ENCODE measurements around the gene TENM3.
A peak's percentile ranks its signal among the peaks of the same experiment; 100 is the strongest.

TENM3 gene

DNA sequence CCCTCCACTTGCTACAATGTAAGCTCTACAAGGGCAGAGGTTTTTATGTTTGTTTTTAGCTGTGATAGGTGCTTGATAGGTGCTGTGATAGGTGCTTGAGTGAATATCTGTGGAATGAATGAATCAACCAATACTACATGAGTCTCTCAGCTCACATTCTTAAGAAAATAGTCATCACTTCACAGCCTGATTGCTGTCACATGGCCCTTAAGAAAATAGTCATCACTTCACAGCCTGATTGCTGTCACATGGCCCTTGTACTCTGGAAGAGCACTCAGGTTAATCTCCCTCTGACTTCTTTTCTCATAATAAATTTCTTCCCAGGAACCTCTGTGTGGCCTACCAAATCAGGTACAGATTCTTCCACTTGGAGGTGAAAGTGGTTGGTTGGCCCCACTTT, 335.2 kb downstream of the TENM3 start:
- no peak for DNase-seq

DNA sequence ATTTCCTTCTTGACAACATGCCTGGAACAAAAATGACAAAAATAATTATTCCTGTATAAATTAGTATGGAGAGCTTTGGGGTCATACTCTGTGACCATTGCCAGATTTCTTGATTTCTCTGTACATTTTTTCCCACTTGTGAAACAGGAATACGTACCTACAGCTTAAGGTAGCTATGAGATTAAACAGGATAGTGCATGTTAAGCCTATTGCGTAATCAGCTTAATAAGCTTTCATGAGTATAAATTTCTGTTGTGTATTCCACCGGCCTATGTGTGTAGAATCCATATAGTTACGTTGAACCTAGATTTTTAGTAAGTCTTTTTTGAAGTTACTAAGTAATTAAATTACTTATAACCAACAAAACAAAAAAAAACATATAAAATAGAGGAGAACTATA, 339.0 kb downstream of the TENM3 start:
- no peak for DNase-seq

DNA sequence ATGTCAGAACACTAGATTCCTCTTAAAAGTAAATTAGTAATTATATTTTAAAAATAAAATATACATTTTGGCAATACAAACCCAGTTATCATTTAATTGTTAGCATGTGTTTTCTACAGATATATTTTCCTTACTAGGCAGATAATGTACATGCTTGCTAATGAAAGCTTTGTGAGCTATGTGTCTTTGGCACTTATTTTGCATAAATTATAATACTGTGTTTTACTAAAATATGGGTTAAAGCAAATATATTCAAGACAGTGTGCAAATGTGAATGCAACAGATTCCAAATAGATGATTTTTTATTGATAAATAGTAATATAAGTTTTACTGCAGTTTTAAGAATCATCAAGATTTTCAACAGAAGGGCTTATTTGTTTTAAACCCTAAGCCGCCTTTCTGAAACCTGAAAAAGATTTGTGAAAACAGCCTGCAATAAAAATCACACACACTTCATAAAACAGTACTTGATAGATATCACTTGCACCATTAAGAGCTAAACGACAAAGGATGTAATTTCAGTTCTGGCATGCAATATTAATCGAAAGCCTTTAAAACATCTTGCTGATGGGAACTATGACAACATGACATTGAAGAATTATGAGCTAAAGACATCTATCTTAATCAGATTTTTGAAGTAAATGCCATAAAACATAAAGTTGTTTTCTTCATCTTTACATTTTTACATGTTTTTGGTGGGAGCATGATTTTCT, 340.7 kb downstream of the TENM3 start:
- DNase-seq: no peak

DNA sequence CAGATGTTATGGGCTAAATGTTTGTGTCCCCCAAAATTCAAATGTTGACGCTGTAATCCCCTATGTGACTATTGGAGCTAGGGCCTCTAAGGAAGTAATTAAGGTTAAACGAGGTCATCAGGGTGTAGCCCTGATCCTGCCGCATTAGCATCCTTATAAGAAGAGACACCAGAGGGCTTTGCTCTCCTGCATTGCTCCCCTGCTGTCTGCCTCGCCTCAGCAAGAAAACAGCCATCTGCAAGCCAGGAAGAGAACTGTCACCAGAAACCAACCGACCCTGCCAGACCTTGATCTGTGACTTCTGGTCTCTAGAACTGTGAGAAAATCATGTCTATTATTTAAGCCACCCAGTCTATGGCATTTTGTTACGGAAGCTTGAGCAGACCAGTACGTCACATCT, 342.1 kb downstream of the TENM3 start:
- DNase-seq: no peak

DNA sequence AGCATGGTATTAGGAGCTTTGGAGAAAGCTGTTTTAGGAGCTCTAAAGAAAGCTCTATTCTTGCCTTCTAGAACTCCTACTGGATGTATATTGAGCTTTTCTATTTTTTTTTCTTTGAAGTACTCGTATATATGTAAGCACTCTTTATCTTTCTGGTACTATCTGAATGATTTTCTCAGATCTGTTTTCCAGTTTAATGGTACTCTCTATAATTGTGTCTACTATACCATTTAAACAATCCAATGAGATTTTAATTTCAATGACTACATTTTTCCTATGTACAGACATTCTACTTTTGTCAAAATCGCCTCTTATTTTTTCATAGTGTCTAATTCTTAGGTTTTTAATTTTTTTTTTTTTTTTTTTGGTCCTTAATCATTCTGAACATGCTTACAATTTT, 345.9 kb downstream of the TENM3 start:
- DNase-seq: no peak

DNA sequence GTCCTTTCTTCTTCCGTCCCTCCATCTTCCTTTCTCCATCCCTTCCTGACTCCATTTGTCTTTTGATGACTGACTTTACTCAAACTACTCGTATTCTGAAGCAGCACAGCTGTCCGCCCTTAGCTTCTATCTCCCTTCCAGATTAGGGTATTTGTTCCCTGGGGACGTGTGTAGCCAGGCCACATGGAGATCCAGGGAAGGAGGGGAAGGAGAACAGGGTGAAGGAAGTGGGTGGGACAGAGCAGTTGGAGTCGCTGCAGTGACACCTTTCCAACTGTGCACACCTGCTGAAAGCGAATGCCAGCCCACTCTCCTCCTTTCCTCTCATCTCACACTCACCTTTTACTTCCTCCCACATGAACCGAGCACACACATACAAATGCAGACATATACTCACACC, 350.2 kb downstream of the TENM3 start:
- no peak for DNase-seq

DNA sequence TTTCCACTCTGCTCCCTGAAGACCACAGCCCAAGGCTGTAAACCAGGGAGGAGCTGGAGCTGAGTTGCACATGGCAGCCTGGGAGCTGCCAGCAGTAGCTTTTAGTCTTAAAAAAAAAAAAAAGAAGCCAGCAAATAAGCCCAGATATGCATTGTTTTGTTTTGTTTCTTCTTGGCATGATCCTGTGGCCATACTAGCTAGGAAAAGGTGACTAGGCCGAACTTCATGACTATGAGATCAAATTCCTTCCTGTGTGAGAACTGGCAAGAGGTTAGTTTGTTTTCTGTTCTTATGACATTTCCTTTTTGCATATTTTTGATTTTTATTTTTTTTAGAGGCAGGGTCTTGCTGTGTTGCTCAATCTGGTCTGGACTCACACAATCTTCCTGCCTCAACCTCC, 350.7 kb downstream of the TENM3 start:
- DNase-seq: no peak

DNA sequence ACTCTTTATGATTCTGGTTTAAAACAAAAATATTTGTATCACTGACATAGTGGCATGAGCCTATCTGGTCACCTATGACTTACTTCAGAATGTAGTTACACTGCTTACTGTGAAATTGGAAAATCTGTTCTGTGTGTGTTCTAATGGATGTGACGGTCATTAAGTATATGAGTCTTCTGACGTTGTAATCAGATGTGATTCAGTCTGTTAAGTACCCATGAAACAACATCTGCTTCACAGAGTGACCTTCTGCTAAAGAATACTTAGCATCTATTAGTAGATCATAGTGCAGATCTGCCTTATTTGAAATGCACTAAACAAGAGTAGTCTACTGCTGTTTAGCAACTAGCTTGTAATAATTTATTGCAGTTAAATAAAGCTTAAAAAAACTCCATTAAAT, 356.9 kb downstream of the TENM3 start:
- DNase-seq: no peak

DNA sequence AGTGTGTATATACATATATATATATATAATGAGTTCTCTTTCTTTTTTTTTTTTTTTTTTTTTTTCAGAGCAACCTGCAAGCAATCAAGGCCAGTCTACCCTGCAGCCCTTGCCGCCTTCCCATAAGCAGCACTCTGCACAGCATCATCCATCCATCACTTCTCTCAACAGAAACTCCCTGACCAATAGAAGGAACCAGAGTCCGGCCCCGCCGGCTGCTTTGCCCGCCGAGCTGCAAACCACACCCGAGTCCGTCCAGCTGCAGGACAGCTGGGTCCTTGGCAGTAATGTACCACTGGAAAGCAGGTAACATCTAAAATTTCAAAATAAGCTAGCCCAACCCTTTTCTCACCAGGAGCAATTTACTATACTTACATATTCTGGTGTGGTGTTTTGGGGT, 357.7 kb downstream of the TENM3 start:
- DNase-seq: no peak

DNA sequence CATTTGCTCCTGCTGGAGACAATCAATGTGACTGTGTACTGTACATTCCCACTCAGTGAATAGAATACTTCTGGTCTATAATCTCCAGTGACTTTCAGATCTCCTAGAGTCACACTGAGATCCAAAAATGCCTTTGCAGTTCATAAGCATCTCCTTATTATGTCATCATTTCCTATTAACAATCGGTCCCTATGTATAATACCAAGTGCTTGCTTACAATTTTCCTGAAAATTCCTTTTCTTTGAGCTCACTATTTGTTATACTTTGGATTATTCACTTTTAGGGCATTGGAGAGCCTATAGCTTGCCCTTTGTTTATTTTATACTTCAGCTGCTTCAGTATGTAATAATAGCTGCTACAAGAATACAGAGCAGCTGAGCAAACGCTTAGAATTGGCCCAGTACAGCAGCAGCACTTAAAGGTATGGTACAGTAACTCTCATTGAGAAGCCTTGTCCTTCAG, 361.0 kb downstream of the TENM3 start:
- peak; percentile 62 for DNase-seq

DNA sequence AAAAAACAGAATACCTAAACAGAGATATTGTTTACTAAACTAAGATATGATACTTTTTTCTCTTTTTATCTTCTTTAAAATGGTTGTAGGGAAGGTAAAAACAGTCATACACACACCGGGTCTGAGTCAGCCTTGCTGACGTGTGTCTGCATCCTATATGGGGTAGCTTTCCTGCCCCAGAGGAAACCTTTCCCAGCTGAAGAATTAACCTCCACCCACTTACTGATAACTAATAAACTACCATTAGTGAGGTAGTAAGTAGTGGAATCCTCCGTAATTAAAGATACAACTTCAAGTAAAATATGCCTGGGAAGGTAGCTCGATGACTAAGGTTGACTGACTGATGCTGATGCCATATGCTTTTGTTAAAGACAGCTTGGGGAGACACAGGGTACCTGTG, 361.8 kb downstream of the TENM3 start:
- DNase-seq: no peak

DNA sequence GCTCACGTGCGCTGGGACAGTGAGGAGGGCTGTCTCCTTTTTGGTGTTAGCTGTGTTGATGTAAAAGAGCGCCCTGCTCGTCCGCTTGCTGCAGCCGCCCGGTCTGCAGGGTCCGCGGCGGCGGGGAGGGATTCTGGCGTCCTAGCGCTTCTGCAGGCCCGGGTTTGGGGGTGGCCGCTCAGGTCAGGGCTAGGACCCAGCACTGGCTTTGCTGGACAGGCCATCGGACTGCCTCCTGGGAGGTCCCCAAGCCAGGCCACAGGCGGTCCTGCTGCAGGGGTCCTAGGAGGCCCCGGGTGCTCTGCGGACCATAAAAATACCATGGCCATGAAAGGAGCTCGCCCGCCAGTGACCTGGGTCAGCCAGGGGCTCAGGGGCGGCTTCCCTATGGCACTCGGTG, 365.3 kb downstream of the TENM3 start:
- DNase-seq: no peak

DNA sequence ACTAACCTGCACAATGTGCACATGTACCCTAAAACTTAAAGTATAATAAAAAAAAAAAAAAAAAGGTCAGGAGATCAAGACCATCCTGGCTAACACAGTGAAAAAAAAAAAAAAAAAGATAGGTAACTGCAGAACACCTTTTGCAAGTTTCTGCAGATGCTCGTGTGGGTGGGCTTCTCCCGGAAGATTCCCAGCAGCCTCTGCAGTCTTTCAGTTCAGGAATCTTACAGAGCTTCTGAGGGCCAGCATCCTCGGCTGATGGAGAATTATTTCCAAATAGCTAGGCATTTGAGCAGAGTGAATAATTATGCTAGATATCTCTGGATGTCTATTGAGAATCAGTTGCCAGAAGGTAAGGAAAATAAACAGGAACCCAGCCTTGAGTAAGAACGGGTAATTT, 373.3 kb downstream of the TENM3 start:
- no peak for DNase-seq

DNA sequence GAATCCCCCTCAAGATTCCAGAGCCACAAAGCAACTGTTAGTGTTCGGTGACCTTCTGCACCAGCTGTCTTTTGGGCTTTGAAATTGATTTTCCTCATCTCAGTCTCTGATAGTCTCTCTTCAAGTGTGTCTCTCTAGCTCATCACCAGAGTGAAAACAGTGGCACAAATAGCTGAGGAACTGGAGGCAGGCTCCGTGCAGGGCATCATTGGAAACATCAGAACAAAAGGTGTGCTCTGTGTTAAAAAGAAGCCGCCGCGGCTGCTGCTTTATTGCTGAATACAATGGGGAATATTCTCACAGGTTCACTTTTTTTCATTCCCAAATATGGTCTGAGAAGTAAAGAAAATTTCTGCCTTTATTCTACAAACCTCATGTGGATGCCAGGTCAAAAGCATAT, 376.5 kb downstream of the TENM3 start:
- no peak for DNase-seq

DNA sequence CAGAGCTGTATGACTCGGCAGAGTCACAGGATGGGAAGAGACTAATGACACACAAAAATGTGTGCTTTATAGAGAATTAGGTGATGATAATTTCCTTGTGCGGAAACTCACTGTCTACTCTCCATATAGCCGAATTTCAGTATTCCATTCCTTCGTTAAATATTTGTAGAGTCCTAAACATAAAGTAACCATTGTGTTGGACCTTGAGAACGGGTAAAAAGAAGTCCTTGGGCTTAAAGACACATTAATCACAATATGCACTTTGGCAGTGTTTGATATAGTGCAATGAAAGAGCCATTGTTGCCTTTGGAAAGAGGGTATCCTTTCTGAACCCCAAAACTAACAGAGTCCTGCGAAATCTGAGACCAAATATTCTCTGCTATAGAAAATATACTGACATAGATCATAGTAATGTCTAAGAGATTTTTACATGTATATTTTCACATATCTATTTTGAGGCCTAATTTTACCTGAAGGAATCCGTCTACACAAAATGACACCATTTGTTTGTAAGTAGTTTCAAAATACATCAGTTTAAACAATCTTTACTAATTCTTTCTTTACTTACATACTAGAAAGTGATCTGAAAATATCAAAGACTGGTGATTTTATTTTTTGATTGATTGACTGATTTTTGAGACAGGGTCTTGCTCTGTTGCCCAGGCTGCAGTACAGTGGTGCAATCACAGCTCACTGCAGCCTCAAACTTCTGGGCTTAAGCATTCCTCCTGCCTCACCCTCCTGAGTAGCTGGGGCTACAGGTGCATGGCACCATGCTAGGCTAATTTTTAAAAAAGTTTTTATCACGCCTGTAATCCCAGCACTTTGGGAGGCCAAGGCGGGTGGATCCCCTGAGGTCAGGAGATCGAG, 377.1 kb downstream of the TENM3 start:
- DNase-seq: no peak

DNA sequence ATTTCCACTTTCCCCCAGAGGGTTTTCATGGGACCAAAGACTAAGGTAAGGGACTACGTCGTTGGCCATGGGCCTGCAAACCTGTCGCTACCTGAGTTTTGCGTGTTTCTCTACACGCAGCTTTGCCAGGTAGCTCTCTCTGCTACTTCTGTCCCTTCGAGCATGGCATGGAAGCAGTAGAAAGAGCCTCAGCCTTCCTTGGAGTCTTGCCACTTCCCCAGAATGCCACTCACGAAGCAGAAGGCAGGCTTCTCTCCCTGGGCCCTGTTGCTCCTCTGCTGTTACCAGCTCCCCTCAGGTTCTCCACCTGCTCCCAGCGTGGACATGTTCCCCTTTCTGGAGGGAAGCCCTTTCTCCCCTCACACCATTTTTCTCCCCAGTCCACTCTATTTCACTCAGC, 381.1 kb downstream of the TENM3 start:
- no peak for DNase-seq

DNA sequence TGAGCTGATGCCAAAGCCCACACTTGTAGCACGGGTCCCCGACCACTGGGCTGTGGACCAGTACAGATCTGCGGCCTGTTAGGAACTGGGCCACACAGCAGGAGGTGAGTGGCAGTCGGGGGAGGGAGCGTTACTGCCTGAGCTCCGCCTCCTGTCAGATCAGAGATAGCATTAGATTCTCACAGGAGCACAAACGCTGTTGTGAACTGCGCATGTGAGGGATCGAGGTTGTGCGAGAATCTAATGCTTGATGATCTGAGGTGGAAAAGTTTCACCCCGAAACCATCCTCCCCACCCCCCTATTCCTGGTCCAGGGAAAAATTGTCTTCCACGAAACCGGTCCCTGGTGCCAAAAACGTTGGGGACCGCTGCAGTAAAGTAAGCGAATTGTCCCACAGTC, 382.0 kb downstream of the TENM3 start:
- no peak for DNase-seq

DNA sequence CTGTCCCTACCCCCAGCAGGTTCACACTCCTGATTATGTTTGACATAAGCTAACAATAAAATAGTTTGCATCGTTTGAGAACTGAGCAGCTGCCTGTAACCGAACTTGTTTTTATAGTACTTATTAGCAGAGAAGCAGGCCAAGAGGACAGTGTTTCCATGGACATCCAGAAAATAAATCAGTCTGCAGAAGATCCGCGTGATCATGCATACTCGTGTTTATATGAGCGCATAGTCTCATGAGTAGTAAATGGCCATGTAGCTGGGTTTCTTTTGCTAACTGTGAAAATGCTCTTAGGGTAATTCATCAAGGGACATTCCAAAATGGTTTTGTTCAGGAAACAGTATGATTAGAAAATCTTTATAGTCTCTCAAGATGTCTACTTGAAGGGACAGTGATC, 384.8 kb downstream of the TENM3 start:
- no peak for DNase-seq

DNA sequence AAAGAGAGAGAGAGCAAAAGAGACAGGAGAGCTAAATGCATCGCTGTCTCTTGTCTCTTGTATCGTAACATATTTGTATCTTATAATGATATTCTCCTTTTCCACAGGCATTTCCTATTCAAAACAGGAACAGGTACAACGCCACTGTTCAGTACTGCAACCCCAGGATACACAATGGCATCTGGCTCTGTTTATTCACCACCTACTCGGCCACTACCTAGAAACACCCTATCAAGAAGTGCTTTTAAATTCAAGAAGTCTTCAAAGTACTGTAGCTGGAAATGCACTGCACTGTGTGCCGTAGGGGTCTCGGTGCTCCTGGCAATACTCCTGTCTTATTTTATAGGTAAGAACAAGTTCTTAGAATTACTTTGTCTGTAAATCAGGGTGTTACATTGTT, 385.3 kb downstream of the TENM3 start:
- no peak for DNase-seq

DNA sequence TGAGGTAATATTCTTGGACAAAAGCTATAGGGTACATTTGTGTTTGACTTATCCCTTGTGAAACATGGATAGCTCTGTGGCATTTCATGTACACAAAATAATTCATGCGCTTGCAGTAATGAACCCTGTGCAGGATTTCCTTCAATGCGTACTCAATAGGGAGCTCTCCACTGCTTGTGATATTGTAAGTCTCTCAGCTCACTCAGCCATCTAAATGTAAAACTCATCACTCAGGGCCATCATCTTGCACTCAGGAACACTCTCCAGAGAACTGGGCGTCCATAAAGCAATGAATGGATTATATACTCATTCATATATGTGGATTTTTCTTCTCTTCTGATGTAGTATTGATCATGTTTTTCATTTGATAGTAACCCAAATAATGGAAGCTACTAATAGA, 385.9 kb downstream of the TENM3 start:
- DNase-seq: no peak

DNA sequence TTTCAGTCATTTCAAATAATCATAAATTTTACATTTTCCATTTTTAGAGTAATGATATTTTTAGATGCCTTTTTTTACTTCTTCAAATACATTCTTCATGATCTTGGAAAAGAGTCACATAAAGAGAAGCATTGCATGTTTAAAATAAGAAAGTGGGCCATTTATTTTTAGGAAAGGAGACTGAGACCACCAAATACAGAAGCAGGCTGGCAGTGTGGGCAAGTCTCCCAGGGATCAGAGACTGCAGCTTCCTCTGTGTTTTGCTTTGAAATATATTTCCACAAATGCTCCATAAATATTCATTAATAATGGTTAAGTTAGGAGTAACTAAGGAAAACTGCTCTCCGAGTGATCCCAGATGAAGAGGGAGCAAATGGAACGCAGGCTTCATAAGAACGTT, 397.3 kb downstream of the TENM3 start:
- no peak for DNase-seq

DNA sequence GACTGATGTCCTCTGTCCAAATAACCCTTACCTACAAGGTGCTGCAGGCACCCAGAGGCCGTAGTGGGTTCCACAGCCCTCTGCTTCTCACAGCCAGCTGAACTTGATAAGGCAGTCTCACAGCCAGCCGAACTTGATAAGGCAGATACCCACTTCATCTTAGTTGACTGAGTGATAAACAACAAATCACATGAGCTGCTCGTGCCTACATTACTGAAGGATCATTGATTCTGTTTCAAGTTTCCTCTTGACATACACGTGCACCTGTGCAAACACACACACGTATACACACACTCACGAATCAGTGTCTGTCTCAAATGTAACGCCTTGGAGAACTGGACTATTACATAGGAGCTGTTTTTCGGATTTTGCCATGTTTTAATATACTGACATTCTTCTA, 397.7 kb downstream of the TENM3 start:
- peak; percentile 83 for DNase-seq

DNA sequence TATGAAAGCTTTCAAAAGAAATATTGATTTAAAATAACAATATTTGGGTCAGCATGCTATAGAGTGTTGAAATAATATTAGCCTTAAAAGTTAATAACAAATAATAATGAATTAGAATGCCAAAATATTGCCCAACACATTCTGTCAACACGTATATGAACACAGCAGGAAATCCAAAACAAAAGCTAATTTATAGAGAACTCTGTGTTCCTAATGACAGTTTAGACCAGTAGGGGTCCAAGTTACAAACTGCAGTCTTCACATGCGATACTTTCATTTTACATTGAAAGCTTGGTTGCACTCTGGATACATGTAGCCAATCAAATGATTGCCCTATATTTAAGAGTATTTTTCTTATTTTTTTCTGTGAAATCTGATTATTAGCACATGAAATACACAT, 399.6 kb downstream of the TENM3 start:
- no peak for DNase-seq

Measured in NCI-H2029 (cell line).